ENCODE measurements around the gene UNC93B1.

The UNC93B1 gene

DNA sequence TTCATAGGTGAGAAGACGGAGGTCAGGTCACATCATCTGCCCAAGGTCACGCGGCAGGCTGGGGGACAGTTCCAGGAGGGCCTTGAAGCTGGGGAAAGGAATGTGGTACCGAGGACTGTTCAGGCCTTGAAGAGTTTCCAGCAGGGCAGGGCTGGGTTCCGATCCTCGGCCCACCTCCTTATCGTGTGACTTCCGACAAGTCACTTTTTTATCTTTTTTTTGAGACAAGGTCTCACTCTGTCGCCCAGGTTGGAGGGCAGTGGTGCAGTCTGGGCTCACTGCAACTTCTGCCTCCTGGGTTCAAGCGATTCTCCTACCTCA is 27.2 kb upstream of the UNC93B1 start:
- DNase-seq (ENCODE audit: low read depth in 2 of 2), result peak; percentile 40 to 41
- peak overlapping the region; percentile 79 to 92 for H3K4me3 ChIP-seq (replicated peaks in 1 of 2; ENCODE audit: low read depth in 2 of 2, low read length in 2 of 2)
- TF ChIP-seq CTCF (IDR thresholded peaks at IDR 0.05; ENCODE audit: low read depth, low read length), result no peak

- DNase-seq (ENCODE audit: low read depth in 2 of 2), result peak; percentile 99 to 100
- peak within 1 kb of the TSS; percentile 79 to 92 for H3K4me3 ChIP-seq (replicated peaks in 1 of 2; ENCODE audit: low read depth in 2 of 2, low read length in 2 of 2)
- no peak for TF ChIP-seq CTCF (IDR thresholded peaks at IDR 0.05; ENCODE audit: low read depth, low read length)
Measured at GRCh38 chr11:68030318-68031143, 26.6 kb upstream of the UNC93B1 start, which contains the start of gene NDUFS8. TSS of gene NDUFS8 (plus strand) at chr11:68030681. CDS start at chr11:68032152, 1,471 bp downstream.

DNA sequence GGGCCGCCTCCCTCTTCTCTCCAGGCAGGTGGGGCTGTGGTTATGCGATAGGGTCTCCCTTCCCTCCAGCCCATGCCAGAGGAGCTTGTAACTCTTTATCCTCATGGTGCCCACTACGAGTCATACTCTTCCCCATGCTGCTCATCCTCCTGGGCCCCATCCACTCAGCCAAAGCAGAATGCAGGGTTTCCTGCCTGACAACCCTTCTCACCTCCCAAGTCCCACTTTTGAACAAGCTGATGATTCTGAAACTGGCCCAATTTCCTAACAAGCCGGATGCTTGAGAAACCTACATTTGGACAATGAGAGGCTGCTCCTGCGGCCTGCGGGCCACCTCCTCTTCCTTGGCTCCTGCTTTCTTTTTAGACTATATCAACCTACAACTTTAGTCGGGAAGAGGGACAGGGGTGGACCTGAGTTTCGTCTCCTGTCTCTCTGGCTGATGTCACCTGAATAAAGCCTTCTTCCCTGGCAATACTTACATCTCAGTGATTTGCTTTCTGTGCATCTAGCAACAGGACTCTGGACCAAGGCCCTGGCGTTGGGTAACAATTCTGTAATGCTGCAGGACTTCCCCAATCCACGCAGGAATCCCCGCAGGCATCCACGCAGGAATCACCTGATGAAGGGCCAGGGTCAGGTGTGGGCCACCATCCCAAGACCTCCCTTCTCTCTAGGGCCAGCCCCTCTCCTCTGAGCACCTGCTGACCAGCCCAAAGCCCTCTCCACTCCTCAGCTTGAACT is 25.1 kb upstream of the UNC93B1 start:
- H3K4me3 ChIP-seq (replicated peaks in 1 of 2; ENCODE audit: low read depth in 2 of 2, low read length in 2 of 2), result no peak overlapping the region
- TF ChIP-seq CTCF (IDR thresholded peaks at IDR 0.05; ENCODE audit: low read depth, low read length), result no peak
- DNase-seq (ENCODE audit: low read depth in 2 of 2), result peak; percentile 40 to 55

DNA sequence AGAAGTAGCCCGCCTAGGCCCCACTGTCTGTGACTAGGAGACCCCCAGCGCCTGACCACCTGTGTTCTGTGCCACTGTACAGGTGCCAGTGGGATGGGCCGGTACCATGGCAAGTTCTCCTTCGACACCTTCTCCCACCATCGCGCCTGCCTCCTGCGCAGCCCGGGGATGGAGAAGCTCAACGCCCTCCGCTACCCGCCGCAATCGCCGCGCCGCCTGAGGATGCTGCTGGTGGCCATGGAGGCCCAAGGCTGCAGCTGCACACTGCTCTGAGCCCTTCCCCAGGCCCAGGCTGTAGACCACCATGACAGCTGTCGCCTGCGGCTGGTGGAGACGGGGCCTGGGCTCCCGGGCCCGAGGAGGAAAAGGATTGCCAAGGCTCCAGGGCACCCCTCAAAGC is 23.8 kb upstream of the UNC93B1 start:
- no peak for DNase-seq (ENCODE audit: low read depth in 2 of 2)
- H3K4me3 ChIP-seq (replicated peaks in 1 of 2; ENCODE audit: low read depth in 2 of 2, low read length in 2 of 2), result no peak overlapping the region
- no peak for TF ChIP-seq CTCF (IDR thresholded peaks at IDR 0.05; ENCODE audit: low read depth, low read length)

DNA sequence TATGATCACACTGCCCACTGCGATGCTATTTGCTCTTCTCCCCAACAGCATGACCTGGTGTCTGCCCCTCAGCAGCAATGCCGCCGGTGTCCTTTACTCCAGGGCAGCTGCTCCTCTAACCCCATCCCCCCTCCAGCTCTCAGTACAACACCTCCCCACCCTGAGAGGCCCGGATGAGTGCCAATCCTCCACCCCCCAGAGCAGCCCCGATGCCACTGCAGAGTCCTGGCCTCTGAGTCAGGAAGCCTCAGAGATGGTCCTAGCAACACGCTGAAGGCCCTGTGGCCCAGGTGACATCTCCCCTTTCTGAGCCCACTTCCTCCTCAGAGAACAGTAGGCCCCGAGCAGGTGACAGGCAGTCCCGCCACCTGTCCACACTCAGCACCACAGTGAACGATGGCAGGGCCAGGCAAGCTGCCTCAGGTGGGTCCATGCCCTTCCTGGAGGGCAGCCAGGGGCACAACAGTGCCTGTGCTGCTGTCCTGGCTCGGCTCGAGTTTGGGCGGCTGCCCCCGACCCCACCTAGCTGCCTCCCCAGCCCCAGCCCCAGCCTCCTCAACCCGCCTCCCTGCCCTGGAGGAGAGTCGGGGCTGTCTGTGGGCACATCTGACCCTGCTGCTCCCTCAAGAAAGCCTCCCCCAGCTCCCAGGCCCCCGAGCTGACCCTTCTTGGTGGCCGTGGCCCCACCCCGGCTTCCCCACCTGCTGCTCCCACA is 22.7 kb upstream of the UNC93B1 start:
- DNase-seq (ENCODE audit: low read depth in 2 of 2), result no peak
- no peak overlapping the region for H3K4me3 ChIP-seq (replicated peaks in 1 of 2; ENCODE audit: low read depth in 2 of 2, low read length in 2 of 2)
- no peak for TF ChIP-seq CTCF (IDR thresholded peaks at IDR 0.05; ENCODE audit: low read depth, low read length)

DNA sequence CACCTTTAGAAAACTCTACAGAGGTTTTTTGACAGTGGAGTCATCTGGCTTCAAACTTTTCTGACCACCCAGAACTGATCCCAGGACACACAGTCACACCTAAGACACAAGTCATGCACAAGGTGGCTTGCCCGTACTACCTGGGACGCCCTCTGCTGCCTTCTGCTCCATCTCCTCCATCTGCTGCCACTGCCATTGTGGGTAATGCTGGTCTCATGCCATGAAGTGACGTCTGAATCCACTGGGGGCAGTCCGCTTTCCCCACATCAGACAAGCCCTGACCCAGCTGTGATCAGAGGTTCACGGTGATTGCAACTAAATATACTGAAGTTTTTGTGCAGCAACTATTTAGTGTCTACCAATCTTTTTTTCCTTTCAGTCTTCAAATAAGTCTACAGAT is 21.1 kb upstream of the UNC93B1 start:
- TF ChIP-seq CTCF (IDR thresholded peaks at IDR 0.05; ENCODE audit: low read depth, low read length), result no peak
- no peak overlapping the region for H3K4me3 ChIP-seq (replicated peaks in 1 of 2; ENCODE audit: low read depth in 2 of 2, low read length in 2 of 2)
- DNase-seq (ENCODE audit: low read depth in 2 of 2), result no peak

All from cardiac fibroblast (primary cell).